ENCODE data around the gene MN1.

The MN1 gene

GRCh38 chr22:27709919-27710675 lies 91.5 kb downstream of the MN1 start:
- DNase-seq, result no peak

GRCh38 chr22:27706489-27706888 lies 95.1 kb downstream of the MN1 start:
- DNase-seq, result no peak

GRCh38 chr22:27705408-27706080 lies 96.0 kb downstream of the MN1 start:
- no peak for DNase-seq

- no peak for DNase-seq
Observed at GRCh38 chr22:27704581-27704980, 97.0 kb downstream of the MN1 start.

GRCh38 chr22:27699383-27700019 lies 102.1 kb downstream of the MN1 start:
- no peak for DNase-seq

GRCh38 chr22:27698813-27699212 lies 102.7 kb downstream of the MN1 start:
- DNase-seq, result no peak

Measured in islet precursor cell (in vitro differentiated cells).